PC-3 (cell line): ENCODE data around the gene PLEKHH2. TPM values are rescaled to one million over a fixed set of nuclear protein-coding genes. Genes with fewer than 3 reads are reported as not detected.
A peak's percentile ranks its signal among the peaks of the same experiment; 100 is the strongest.

Experiments used
- ATAC-seq: fragments of 200-7000 bp; cut with Tn5 transposase; 2 replicates; pipeline ENCODE4 v1.9.1; 2020; ENCODE audit warnings: mild to moderate bottlenecking, moderate library complexity
- BruUV-seq: library from RNA; stranded (reverse); fragments of 400-500 nt; replicated peaks from 2 replicates; lab custom pipeline; 2021; lab: Mats Ljungman, UMichigan
- CTCF ChIA-PET: fragments of 300-600 bp; sonication (Branson Sonifier 250); formaldehyde crosslinking; loops from one replicate; lab custom pipeline; 2022; ENCODE audit warnings: antibody characterized with exemption; lab: Charles Lee
- POLR2A ChIA-PET: fragments of 300-600 bp; sonication (Branson Sonifier 250); formaldehyde crosslinking; loops from one replicate; lab custom pipeline; 2022; ENCODE audit warnings: antibody characterized with exemption; ENCODE audit not compliant: unreplicated experiment; lab: Charles Lee
- DNase-seq: peaks from one replicate; pipeline ENCODE4 v3.0.0-alpha.2; 2015
- H2AFZ ChIP-seq: fragments of 300-600 bp; sonication (generic); 2 replicates; pipeline ENCODE4 v1.6.0; 2016; ENCODE audit warnings: antibody characterized with exemption, low read length
- H3F3A ChIP-seq: fragments of 300-600 bp; sonication (generic); one replicate; pipeline ENCODE4 v1.6.0; 2017; ENCODE audit warnings: antibody characterized with exemption, low read length, control low read depth, mild to moderate bottlenecking; ENCODE audit not compliant: unreplicated experiment
- H3K27ac ChIP-seq: fragments of 300-600 bp; sonication (generic); 2 replicates; pipeline ENCODE4 v1.5.1; 2016; ENCODE audit warnings: mild to moderate bottlenecking, low read length
- H3K27me3 ChIP-seq: fragments of 300-600 bp; sonication (generic); 2 replicates; pipeline ENCODE4 v1.6.1; 2016; ENCODE audit warnings: low read length, mixed read lengths
- H3K36me3 ChIP-seq: fragments of 300-600 bp; sonication (generic); 2 replicates; pipeline ENCODE4 v1.6.1; 2016; ENCODE audit warnings: low read depth, mixed run types, low read length, mixed read lengths
- H3K4me1 ChIP-seq: fragments of 300-600 bp; sonication (generic); 2 replicates; pipeline ENCODE4 v1.5.1; 2016; ENCODE audit warnings: low read length; ENCODE audit not compliant: insufficient read depth
- H3K4me2 ChIP-seq: fragments of 300-600 bp; sonication (generic); 2 replicates; pipeline ENCODE4 v1.6.0; 2016; ENCODE audit warnings: low read length
- H3K4me3 ChIP-seq: fragments of 300-600 bp; sonication (generic); 2 replicates; pipeline ENCODE4 v1.5.1; 2016; ENCODE audit warnings: mild to moderate bottlenecking, low read length, mixed read lengths
- H3K79me2 ChIP-seq: fragments of 300-600 bp; sonication (generic); 2 replicates; pipeline ENCODE4 v1.6.1; 2017; ENCODE audit warnings: low read length, mixed read lengths
- H3K9ac ChIP-seq: fragments of 300-600 bp; sonication (generic); 2 replicates; pipeline ENCODE4 v1.6.0; 2016; ENCODE audit warnings: mild to moderate bottlenecking, low read length
- H3K9me2 ChIP-seq: fragments of 300-600 bp; sonication (generic); replicated peaks from 2 replicates; pipeline ENCODE4 v1.6.1; 2016; ENCODE audit warnings: mixed run types, low read length, mixed read lengths
- H3K9me3 ChIP-seq: fragments of 300-600 bp; sonication (generic); 2 replicates; pipeline ENCODE4 v1.6.1; 2016; ENCODE audit warnings: low read length, mixed read lengths
- H4K20me1 ChIP-seq: fragments of 300-600 bp; sonication (generic); 2 replicates; pipeline ENCODE4 v1.6.1; 2016; ENCODE audit warnings: low read length, mixed read lengths
- EZH2 ChIP-seq: fragments of 300-600 bp; sonication (generic); IDR thresholded peaks from one replicate; pipeline ENCODE4 v1.6.1; 2017; ENCODE audit warnings: antibody characterized with exemption, mild to moderate bottlenecking, low read length; ENCODE audit not compliant: unreplicated experiment
- EZH2phosphoT487 ChIP-seq: fragments of 300-600 bp; sonication (generic); IDR thresholded peaks from 2 replicates; pipeline ENCODE4 v1.6.1; 2018; ENCODE audit warnings: mild to moderate bottlenecking, antibody characterized with exemption, low read length, borderline replicate concordance
- intact Hi-C: fragments of 100-400 bp; cut with micrococcal nuclease; formaldehyde crosslinking; loops from 2 replicates; pipeline ENCODE4 v1.9.0; 2023
- total RNA-seq: library from RNA; depleted of rRNA; stranded (reverse); fragments of >200 nt; gene quantifications from 2 replicates; pipeline ENCODE4 v1.2.3, GENCODE V29; 2014
- TF ChIP-seq, protein P1 (sequence below): fragments of 300-600 bp; sonication (generic); conservative IDR thresholded peaks from 2 replicates; pipeline ENCODE4 v1.5.1; 2017; ENCODE audit warnings: antibody characterized with exemption, low read depth, mild to moderate bottlenecking, low read length

The PLEKHH2 gene
- total RNA-seq, 1 experiment from 2014 or later, result 1.9 TPM

DNA sequence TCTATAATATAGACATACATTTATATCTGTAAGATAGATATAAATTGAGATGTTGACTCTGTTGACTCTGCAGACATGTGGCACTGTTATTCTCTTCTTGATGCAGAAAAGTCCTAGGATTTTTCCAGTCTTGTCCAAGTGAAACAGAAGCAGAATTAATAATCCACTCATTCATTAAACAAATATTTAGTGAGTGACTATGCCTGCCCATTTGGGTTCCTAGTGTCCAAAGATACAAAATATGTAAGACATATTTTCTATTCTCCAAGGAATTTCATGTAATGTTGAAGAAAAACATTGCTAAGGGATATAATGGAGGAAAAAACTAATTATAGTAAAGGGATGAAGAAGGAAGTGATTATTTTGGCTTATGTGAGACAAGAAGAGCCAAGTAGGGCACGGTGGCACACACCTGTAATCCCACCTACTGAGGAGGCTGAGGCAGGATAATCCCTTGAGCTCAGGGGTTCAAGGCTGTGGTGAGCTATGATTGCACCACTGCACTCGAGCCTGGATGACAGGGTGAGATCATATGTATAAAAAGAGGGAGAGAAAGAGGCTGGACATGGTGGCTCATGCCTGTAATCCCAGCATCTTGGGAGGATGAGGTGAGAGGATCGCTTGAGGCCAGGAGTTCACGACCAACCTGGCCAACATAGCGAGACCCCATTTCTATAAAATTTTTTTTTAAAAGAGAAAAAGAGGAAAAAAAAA, 19.9 kb upstream of the PLEKHH2 start:
- no peak overlapping the region for H3K4me2 ChIP-seq
- H3K27ac ChIP-seq, result peak overlapping the region; percentile 37
- H3K4me3 ChIP-seq, result no peak overlapping the region
- H3K27me3 ChIP-seq, result no peaks in the 10 kb centered on the region
- no TSS peak for BruUV-seq
- H3K79me2 ChIP-seq, result no peaks in the 10 kb centered on the region
- no peaks in the 10 kb centered on the region for H3K9me3 ChIP-seq
- H3K9ac ChIP-seq, result no peak overlapping the region
- peak; percentile 47 for DNase-seq
- ChIA-PET POLR2A (no interaction called here), CTCF (no interaction called here)
- no peaks in the 10 kb centered on the region for H4K20me1 ChIP-seq
- peaks cover 13% of the 10 kb centered on the region for H3K4me1 ChIP-seq
- H3F3A ChIP-seq, result no peaks in the 10 kb centered on the region
- ATAC-seq, result peak; percentile 76
- no peaks in the 10 kb centered on the region for H3K9me2 ChIP-seq
- intact Hi-C loops, result loop anchor here (1.0 to 2.0 kb wide), 3 partner anchors 17 to 142 kb away; no protein-coding TSS in a partner anchor
- TF ChIP-seq, protein P1, sequence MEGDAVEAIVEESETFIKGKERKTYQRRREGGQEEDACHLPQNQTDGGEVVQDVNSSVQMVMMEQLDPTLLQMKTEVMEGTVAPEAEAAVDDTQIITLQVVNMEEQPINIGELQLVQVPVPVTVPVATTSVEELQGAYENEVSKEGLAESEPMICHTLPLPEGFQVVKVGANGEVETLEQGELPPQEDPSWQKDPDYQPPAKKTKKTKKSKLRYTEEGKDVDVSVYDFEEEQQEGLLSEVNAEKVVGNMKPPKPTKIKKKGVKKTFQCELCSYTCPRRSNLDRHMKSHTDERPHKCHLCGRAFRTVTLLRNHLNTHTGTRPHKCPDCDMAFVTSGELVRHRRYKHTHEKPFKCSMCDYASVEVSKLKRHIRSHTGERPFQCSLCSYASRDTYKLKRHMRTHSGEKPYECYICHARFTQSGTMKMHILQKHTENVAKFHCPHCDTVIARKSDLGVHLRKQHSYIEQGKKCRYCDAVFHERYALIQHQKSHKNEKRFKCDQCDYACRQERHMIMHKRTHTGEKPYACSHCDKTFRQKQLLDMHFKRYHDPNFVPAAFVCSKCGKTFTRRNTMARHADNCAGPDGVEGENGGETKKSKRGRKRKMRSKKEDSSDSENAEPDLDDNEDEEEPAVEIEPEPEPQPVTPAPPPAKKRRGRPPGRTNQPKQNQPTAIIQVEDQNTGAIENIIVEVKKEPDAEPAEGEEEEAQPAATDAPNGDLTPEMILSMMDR, result no peak
- no peak overlapping the region for H2AFZ ChIP-seq
- no peaks in the 10 kb centered on the region for H3K36me3 ChIP-seq

DNA sequence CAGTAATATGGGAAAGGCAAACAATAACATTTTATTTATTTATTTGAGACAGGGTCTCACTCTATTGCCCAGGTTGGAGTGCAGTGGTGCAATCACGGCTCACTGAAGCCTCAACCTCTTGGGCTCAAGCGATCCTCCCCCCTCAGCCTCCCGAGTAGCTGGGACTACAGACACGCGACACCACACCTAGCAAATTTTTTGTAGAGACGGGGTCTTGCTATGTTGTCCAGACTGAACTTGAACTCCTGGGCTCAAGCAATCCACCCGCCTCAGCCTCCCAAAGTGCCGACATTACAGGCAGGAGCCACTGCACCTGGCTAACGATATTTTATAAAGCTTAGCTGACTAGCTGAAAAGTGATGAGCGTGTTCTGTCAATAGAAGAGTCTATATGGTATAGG, 17.5 kb upstream of the PLEKHH2 start:
- Histone ChIP-seq H3K4me3 (no peak overlapping the region), H3K9me3 (no peaks in the 10 kb centered on the region), H2AFZ (no peak overlapping the region), H3K4me1 (peaks cover 13% of the 10 kb centered on the region), H3K36me3 (no peaks in the 10 kb centered on the region), H4K20me1 (no peaks in the 10 kb centered on the region), H3K27me3 (no peaks in the 10 kb centered on the region), H3K79me2 (no peaks in the 10 kb centered on the region), H3K9me2 (no peaks in the 10 kb centered on the region), H3K4me2 (no peak overlapping the region), H3K9ac (no peak overlapping the region), H3K27ac (no peak overlapping the region), H3F3A (no peaks in the 10 kb centered on the region)
- no peak for TF ChIP-seq EZH2
- TF ChIP-seq, protein P1, result no peak
- no peak for TF ChIP-seq EZH2phosphoT487
- BruUV-seq, result no TSS peak
- CTCF ChIA-PET, result no interaction called here
- no peak for ATAC-seq
- intact Hi-C loops, result no loop called here
- DNase-seq, result no peak
- POLR2A ChIA-PET, result no interaction called here

DNA sequence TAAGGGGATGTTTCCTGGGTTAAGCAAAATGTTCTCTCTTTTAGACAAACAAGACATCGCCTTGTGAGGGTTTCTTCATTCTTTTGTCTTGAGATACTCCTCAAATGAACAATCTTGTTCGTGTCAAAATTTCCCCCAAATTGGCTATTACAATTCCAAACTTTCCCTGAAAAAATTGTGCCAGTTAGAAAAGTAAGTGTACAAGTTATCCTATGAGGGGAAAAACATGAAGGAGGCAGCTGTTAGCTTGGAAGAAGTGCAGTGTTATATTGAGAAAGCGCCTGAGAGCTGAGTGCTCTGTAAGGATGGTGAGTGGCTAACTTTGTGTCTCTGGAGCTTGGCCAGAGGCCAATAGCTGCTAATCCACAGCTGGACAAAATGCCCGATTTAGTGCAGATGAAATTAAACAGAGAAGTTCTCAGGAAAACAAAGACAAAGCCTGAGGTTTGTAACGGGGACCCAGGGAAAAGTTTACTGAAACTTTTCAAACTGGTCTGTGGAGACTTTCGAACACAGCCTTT, 14.1 kb upstream of the PLEKHH2 start:
- Histone ChIP-seq H3K9me2 (no peaks in the 10 kb centered on the region), H3K4me1 (no peaks in the 10 kb centered on the region), H3K9me3 (no peaks in the 10 kb centered on the region), H3K27ac (no peak overlapping the region), H3K4me2 (no peak overlapping the region), H3K36me3 (no peaks in the 10 kb centered on the region), H3K9ac (no peak overlapping the region), H3K79me2 (no peaks in the 10 kb centered on the region), H4K20me1 (no peaks in the 10 kb centered on the region), H3K4me3 (no peak overlapping the region), H3F3A (no peaks in the 10 kb centered on the region), H3K27me3 (no peaks in the 10 kb centered on the region), H2AFZ (no peak overlapping the region)
- ATAC-seq (no peak), DNase-seq (no peak)
- BruUV-seq, result no TSS peak
- CTCF ChIA-PET, result no interaction called here
- POLR2A ChIA-PET, result no interaction called here
- no peak for TF ChIP-seq EZH2phosphoT487
- TF ChIP-seq, protein P1, result no peak
- no peak for TF ChIP-seq EZH2
- intact Hi-C loops, result no loop called here
